GM13976 (cell line): ENCODE measurements around the gene ARPC1B.
"Not testable (repeated sequence)": the region's sequence is repeated elsewhere in the genome, so short reads cannot be mapped to it uniquely, and the experiment has no call there.

ENCODE experiments used
- DNase-seq: peaks from one replicate; pipeline ENCODE4 v3.0.0; 2012; ENCODE audit warnings: low spot score
- in situ Hi-C: fragments of 300-500 bp; cut with MboI; formaldehyde crosslinking; loops from one replicate; pipeline ENCODE4 v1.12.0; 2022; ENCODE audit warnings: low sequenced_read_pairs, mixed read lengths, inconsistent platforms; ENCODE audit not compliant: unreplicated experiment
- TF ChIP-seq, protein P1 (sequence below): IDR thresholded peaks from 2 replicates; pipeline ENCODE4 v1.5.1; 2012; ENCODE audit warnings: borderline replicate concordance, mild to moderate bottlenecking; ENCODE audit not compliant: insufficient read depth; ENCODE audit errors: extremely low read depth, missing control alignments, control extremely low read depth

Gene ARPC1B

DNA sequence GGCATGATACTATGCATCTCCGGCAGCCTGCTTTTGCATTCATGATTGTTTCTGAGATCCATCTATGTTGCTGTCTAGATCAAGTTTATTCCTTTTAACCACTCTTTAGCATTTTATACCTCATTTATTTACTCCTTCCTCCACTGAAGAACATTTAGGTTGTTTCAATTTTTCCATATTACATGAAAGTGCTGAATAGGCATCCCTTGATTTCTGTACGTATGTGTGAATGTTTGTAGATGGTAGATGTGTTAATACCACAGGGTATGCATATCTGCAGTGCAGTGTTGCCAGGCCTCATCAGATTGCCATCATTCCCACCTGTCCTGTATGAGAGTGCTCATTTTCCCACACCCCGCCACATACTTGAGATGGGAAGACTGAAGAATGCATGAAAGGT, 34.9 kb upstream of the ARPC1B start:
- DNase-seq: no peak
- TF ChIP-seq, protein P1, sequence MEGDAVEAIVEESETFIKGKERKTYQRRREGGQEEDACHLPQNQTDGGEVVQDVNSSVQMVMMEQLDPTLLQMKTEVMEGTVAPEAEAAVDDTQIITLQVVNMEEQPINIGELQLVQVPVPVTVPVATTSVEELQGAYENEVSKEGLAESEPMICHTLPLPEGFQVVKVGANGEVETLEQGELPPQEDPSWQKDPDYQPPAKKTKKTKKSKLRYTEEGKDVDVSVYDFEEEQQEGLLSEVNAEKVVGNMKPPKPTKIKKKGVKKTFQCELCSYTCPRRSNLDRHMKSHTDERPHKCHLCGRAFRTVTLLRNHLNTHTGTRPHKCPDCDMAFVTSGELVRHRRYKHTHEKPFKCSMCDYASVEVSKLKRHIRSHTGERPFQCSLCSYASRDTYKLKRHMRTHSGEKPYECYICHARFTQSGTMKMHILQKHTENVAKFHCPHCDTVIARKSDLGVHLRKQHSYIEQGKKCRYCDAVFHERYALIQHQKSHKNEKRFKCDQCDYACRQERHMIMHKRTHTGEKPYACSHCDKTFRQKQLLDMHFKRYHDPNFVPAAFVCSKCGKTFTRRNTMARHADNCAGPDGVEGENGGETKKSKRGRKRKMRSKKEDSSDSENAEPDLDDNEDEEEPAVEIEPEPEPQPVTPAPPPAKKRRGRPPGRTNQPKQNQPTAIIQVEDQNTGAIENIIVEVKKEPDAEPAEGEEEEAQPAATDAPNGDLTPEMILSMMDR: no peak
- in situ Hi-C loops: no loop called here

GRCh38 chr7:99340659-99341058, 33.9 kb upstream of the ARPC1B start:
- in situ Hi-C loops: no loop called here
- TF ChIP-seq, protein P1: no peak
- no peak for DNase-seq

GRCh38 chr7:99344061-99344647, 30.4 kb upstream of the ARPC1B start:
- DNase-seq: no peak
- in situ Hi-C loops: no loop called here
- TF ChIP-seq, protein P1: no peak

DNA sequence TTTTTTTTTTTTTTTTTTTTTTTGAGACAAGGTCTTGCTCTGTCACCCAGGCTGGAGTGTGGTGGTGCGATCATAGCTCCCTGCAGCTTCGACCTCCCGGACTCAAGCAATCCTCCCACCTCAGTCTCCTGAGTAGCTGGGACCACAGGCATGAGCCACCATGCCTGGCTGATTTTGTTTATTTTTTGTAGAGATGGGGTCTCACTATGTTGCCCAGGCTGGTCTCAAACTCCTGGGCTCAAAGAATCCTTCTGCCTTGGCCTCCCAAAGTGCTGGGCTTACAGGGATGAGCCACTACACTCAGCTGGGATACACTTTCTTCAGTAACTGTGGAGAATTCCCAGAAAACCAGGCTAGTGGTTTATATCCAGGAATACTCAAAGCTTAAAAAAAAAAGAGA, 23.9 kb upstream of the ARPC1B start:
- in situ Hi-C loops, DNase-seq: not testable (repeated sequence)

DNA sequence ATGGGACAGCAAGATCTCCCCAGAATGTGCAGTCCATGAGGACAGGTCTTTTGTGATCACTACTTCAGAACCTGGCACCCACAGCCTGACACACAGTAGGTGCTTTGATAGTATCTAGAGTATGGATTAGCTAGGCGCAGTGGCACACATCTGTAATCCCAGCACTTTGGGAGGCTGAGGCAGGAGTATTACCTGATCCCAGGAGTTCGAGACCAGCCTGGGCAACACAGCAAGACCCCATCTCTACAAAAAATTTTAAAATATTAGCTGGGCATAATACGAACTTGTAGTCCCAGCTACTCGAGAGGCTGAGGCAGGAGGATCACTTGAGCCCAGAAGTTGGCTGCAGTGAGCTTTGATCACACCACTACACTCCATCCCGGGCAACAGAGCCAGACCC, 22.3 kb upstream of the ARPC1B start:
- DNase-seq: no peak
- in situ Hi-C loops: no loop called here
- TF ChIP-seq, protein P1: no peak

- TF ChIP-seq, protein P1: no peak
- in situ Hi-C loops: no loop called here
- no peak for DNase-seq
These were observed 19.4 kb upstream of the ARPC1B start for GRCh38 chr7:99355098-99355497.

DNA sequence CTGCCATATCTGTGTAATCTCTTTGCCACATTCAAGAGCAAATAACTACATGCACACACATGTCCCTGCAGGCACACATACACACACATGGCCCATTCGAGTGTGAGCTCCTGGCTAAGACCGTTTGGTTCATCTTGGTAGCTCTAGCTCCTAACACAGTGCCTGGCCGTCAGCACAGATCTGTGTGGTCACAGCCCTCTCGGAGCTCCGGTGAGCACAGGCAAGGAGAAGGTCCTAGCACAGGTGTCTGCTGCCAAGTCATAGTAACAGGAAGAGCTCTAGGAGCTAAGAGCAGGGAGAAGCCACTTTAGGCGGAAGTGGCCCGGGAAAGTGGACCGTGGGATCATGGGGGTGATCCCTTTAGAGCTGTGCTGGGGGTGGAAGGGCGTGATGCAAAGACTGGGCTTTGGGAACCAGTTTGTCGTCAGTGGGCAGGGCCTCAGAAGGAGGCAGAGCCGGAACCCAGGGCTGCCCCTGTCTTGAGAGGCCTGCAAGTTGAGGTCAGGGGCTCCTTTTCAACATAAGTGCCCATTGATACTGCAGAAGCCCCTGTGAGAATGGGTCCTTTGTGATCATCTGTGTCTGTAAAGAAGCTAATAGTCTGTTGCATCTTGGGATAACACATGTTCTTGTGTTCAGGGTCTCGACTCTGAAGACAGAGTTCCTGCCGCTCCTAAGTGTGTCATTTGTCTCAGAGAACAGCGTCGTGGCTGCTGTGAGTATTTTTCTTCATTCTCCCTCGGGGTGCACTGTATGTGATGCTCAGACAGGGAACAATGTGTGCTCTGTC, 16.6 kb upstream of the ARPC1B start:
- TF ChIP-seq, protein P1: no peak
- in situ Hi-C loops: no loop called here
- DNase-seq: no peak

GRCh38 chr7:99358521-99358920, 16.0 kb upstream of the ARPC1B start:
- in situ Hi-C loops, DNase-seq: not testable (repeated sequence)
